HG03097 (cell line): ENCODE measurements around the gene CCNF.

Source experiments
- ATAC-seq: cut with Tn5 transposase; IDR thresholded peaks from one replicate; pipeline ENCODE4 v1.9.1; 2021; ENCODE audit not compliant: unreplicated experiment, low FRiP score

The CCNF gene

DNA sequence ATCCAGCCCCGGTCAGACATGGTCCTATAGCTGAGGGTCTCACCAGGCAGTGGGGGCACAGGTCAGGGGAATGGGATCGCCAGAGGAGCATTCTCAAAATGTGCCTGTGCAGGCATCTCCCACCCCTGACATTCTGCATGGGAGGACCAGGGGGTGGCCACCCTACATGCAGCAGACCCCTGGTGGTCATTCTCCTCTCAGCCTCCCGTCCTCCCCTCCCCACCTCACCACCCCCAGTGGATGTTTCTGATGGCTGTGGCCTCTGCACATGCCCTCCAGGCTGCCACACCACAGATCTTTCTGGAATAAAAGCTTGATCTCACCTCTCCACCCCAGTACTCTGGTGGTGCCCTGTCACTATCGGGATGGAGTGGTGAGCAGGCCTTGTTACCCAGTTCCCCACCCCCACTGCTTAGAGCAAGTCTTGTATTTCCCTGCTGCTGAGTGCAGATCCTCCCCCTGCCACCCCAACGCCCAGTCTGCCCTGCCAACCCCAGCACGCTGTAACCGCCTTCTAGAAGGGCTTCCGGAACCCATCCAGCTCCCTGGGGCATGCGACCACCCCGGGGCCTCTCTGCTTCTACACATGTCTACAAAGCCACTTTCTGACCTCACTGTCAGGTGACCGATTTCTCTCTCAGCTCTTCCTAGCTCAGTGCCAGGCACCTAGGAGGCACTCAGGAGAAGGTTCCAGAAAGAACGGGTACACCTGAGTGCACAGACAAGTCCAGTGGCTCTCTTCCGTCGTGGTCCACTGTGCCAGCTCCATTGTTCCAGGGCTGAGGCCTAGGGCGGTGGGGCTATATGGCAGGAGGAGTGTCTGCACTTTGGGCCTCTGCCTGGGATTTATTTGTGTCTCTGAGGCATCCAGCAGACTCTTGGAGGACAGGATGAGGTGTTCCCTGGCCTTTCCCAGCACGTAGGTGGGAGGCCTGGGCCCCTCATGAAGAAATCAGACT is 55.0 kb downstream of the CCNF start:
- ATAC-seq = no peak

DNA sequence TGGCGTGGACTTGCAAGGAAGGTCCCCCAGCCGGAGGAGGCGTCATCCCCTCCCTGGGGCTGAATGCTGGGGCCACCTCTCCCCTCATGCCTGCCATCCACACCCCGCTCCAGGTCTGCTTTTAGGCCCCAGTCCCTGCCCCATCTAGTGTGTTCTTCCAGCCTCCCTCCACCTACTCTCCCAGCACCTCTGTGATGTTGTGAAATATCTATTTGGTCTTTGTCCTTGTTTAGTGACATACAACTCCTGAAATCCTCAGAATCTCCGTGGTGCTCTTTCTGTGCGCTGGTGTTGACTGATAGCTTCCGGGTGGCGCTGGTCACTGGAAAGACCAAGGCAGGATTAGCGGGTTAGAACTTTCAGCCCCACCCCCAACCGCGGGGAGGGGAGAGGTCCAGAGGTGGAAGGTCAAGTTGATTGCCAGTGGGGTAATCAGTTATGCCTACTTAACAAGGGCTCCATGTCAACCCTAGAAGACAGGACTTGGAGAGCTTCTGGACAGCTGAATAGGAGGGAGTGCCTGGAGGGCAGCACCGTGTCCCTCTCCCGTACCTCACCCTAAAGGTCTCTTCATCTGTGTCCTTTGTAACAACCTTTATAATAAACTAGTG is 55.8 kb downstream of the CCNF start:
- ATAC-seq = no peak

DNA sequence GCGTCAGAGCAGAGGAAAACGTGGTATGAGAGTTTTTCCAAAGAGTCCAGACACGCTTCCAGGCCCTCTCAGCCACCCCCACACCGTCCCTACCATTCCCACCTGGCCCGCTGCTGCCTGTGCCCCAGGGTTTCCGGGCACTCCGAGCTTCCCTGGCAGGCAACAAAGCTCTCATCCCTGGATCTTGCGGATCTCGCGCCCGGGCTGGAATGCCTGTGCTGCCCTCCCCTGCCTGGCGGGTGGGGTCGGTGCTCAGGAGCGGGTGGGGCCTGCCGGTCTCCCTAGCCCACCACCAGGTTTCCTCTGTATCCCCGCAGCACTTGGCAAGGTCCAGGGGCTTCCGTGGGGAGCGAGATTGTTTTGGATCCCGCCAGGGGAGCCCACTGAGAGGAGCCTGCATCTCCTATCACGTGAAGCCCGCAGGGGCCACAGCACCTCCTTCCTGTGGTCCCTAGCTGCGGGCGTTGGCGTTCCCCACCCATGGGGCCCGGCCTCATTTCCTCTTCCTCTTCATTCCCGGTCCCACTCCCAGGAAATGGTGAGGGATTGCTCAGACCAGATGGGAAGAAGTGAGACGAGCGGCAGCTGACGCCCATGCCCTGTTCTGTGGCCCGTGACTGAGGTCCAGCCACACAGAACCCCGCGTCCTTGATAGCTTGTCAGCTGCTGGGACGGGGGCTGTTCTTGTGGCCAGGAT is 56.7 kb downstream of the CCNF start:
- ATAC-seq = no peak

DNA sequence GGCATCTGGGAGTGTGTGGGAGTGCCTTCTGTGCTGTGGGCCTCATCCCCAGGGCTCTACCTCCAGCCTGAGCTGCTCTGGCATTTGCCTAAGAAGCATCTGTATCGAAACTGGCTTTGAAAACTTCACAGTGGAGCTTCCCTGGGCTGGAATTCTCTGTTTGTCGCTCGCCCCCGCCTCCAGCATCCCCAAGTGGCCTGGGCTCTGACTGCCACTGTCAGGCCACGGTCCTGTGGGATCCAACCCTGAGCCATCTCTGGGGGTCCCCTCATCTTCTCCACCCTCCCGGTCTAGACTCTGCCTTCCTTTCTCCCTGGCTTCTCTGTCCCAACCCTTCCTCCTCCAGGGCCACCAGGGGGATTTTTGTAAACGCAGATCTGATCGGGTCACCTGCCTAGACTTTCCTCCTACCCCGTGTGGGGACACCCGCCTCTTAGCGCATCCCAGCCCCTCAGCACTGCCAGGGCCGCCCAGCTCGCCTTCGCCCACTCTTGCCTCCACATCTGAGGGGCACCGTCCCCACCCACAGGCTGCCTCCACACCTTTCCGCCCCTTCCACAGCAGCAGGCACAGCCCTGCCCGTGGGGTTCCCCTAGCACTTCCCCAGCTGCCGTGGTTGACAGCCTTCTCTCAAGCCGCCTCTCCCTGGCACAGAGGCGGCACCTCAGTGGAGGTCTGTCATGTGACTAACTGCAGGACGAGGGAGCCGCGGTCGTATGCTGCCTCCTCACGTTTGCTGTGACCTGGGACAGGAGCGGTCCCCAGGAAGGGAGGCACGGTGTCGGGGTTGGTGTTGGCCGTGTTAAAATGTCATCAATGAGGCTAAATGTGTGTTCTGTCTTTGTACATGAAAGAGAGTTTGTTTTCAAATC is 57.6 kb downstream of the CCNF start:
- ATAC-seq = peak; percentile 66

DNA sequence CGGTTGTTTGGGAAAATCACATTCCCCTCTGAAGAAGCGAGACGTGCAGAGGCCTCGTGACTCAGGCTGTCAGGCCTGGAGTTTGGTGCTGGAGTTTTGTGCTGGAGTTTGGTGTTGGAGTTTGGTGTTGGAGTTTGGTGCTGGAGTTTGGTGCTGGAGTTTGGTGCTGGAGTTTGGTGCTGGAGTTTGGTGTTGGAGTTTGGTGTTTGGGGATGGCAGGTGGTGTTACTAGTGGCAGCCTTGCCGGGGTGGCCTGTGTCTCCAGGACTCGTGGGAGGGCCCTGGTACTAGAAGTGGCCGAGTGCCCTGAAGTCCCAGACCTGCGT is 58.2 kb downstream of the CCNF start:
- ATAC-seq = no peak

DNA sequence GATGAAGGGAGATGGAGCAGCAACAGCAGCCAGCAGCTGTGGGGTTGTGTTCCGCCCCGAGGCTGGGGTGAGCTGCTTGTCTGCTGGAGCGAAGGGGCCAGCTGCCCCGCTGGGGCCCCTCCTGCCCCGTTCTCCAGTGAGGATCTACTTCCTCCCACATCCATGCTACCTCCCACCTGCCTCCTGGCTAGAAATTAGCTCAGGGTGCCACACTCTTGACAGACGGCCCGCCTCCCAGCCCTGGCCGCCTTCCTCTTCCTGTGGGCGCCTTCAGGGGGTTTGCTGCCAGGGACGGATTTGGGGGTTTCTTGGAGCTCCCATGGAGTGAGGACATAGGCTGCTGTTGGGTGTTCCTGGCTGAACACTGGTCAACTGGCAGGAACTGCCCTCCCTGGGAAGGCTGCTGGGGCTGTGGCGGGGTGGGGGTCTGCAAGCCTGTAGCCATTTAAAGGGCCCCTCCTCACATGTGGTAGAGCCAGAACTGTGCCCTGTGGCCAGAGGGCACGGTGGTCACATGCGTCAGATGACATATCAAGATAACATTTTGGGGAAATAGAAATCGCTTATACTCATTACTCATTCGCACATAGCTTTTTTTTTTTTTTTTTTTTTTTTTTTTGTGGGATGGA is 58.8 kb downstream of the CCNF start:
- no peak for ATAC-seq

DNA sequence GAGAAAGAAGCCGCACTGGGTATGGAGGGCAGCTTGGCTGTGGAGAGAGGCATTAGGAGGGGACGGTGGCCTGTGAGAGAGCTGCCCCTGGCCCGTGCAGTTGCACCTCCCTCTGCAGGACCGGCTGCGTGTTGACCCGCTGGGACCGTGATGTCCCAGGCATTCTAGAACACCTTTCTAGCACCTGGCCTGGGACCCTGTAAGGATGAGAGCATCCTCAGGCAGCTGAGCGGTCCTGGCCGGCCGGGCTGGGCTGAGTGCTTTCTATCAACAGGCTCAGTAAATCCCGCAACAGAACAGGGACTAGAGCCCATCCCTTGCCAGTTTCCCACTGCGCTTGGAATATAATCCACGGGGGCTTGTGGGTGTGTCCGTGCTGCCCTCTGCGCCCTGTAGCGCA is 60.3 kb downstream of the CCNF start:
- no peak for ATAC-seq

DNA sequence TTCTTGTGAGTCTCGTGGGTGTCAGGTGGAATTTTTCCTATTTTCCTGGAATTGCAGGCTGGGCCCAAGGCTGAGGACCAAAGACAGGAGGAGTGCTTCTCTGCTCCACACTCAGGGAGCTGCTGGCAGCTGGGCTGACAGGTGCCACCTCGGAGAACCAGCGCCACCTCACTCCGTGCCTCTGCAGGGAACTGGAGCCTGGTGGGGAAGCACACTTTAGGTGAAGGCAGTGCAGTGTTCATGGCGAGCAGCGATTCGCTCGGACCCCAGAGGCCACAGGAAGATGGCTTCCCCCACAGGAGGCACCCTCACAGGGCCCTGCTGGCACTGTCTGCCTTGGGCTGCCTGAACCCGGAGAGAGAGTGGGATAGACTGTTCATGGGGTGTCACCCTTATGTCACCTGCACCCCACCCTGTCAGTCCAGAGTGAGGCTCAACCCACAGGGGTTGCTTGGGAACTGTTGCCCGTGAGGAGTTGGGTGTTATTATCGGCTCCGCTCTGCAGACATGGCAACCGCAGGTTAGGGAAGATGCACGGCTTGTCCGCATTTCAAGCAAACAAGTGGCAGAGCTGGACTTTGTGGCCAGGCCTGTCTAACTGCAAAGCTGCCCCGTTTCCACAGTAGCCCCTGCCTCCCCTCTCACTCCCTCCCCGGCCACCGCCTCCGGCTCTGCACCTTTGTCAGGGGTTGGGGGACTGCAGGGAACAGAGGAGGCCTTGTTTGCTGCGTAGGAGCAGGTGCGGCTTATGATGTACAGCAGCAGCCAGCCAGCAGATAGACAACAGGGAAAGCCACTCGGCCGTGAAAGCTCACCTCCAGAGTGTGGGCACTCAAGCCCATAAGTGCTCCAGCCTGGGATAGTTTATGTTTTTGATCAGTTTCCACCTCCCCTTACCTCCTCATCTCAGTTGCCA is 61.2 kb downstream of the CCNF start:
- no peak for ATAC-seq

DNA sequence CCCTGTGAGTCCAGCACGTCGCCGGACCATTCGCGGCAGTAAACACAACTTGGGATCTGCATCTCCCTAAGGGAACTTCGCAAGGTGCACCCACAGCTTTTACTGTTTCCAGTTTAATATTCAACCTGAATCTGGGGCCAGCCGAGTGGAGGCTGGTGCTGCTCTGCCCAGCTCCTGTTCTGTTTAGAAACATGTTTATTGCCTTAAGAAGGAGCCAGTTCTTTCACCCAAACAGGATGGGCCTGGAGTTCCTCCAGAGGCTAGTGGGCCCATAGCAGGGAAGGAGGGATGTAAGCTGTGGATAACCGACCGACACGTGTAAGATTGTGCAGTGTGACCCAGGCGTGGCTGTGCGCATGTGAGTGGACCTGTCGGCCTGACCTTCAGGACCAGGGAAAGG is 63.0 kb downstream of the CCNF start:
- no peak for ATAC-seq

DNA sequence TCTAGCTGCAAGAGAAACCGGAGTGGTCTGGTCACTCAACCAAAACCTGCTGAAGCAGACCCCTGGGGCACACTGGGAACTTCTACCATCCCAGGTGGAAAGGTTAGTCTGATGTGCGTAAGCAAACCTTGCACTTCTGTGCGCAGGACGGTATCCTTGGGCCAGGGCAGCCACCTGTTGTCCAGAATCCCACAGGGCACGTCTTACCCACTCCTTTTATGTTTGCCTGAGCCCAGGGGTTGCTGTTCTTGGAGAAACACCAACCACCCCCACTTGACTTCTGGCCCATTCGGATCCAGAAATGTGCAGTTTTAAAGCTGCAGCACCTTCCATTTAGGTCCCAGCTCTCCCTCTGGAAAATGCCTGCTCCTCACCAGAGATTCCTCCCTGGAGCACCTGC is 64.4 kb downstream of the CCNF start:
- no peak for ATAC-seq

DNA sequence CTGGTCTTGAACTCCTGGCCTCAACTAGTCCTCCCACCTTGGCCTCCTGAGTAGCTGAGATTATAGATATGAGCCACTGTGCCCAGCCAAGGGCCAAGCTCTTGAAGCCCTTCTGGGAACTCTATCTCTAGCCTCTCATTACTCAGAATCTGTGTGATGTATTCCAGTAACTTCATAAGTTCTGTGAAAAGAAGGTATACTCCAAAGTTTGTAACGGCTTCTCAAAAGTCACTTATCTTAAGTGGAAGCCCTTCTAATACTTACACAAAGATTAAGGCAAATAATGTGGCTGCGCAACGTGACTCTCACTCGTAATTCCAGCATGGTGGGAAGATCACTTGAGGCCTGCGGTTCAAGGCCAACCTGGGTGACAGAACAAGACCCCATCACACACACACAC is 65.4 kb downstream of the CCNF start:
- ATAC-seq = no peak

DNA sequence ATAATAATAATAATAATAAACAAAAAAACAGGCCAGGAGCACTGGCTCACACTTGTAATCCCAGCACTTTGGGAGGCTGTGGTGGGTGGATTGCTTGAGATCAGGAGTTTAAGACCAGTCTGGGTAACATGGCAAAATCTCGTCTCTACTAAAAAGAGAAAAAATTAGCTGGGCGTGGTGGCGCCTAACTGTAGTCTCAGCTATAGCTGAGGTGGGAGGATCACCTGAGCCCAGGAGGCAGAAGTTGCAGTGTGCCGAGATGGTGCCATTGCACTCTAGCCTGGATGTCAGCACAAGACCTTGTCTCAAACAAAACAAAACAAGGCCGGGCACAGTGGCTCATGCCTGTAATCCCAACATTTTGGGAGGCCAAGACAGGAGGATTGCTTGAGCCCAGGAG is 65.8 kb downstream of the CCNF start:
- ATAC-seq = no peak

DNA sequence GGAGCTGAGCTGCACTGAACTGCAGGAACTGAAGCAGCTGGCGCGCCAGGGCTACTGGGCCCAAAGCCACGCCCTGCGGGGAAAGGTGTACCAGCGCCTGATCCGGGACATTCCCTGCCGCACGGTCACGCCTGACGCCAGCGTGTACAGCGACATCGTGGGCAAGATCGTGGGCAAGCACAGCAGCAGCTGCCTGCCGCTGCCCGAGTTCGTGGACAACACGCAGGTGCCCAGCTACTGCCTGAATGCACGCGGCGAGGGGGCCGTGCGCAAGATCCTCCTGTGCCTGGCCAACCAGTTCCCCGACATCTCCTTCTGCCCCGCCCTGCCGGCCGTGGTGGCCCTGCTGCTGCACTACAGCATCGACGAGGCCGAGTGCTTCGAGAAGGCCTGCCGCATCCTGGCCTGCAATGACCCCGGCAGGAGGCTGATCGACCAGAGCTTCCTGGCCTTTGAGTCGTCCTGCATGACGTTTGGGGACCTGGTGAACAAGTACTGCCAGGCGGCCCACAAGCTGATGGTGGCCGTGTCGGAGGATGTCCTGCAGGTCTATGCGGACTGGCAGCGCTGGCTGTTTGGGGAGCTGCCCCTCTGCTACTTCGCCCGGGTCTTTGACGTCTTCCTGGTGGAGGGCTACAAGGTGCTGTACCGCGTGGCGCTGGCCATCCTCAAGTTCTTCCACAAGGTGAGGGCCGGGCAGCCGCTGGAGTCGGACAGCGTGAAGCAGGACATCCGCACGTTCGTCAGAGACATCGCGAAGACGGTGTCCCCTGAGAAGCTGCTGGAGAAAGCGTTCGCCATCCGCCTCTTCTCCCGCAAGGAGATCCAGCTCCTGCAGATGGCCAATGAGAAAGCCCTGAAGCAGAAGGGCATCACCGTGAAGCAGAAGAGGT is 67.2 kb downstream of the CCNF start:
- ATAC-seq = no peak

DNA sequence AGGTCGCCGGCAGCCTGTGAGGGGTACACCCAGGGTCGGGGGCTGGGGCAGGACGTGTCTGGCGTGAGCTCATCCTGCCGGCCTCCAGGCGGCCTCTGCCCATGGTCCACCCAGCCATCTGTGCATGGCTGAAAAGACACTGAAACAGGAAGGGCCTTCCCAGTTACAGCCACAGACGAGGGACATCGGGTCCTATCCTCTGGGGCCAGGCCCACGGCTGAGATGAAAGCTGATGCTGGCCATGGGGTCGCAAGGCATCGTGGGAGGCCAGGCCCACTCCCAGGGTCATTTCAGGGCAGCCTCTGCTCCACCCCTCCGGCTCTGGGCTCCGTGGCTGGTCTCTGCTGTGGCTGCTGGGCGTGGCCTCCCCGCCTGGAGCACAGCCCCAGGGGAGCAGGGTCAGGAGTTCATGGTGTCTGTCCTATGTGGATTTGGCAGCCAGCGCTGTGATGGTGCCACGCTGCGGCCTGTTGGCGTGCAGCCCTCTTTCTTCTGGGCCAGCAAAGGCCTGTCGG is 67.9 kb downstream of the CCNF start:
- ATAC-seq = no peak

DNA sequence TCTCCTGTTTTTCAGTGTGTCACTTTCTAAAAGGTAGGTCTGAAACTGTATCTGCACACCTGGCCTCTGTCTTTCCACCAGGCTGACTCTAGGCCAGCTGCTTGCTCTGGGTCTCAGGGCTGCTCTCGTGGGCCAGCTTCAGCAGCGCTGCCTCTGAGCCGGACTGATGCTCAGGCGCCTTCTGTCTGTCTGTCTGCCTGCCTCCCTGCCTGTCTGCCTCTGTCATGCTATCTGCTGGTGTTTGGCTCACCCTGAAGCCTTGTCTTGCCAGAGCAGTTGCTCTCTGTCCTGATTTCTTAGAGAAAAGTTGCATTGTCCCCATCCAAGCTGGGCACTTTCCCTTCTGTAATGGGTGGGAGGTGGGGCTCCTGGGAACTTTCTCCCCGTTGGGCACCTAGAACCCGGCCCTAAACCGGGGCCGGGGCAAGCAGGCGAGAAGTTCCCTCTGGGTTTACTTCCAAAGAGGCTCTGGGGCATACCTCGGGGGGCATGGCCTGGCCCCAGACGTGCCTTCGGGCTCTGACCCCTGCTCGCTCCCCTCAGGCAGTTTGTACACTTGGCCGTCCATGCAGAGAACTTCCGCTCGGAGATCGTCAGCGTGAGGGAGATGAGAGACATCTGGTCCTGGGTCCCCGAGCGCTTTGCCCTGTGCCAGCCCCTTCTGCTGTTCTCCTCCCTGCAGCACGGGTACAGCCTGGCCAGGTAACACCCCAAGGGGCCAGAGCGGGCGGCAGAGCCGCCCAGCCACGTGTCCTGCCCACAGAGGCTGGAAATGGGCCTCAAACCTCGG is 68.6 kb downstream of the CCNF start:
- ATAC-seq = no peak

DNA sequence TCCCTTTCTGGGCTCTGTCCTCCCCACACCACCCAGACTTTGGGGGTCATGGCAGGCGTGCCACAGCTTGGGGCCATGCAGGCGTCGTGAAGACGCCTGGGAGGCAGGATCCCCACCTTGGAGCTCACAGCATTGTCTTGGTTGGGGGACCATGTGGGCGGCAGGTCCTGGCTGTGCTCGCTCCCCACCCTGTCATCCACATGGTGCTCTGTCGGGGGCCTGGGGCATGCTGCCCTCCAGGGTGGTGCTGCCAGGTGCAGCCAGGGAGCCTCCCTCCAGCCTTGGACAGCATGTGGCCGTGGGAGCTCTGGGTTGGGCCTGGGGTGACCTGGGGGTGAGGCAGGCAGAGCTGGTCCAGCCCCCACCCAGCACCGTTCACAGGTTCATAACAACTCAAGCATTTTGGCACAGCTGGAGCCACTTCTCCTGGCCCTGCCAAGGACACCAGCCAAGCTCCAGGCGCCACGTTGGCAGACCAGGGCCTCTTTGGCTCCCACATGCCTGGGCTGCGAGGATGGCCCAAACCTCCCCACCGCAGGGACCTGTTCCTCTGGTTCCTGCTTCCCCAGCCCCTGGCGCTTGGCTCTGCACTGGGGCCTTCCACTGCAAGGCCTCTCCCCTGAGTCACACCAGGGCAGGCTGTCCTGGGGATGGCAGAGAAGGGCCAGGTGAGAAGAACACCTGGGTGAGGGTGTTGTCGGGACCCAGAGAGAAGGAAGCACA is 69.4 kb downstream of the CCNF start:
- no peak for ATAC-seq

DNA sequence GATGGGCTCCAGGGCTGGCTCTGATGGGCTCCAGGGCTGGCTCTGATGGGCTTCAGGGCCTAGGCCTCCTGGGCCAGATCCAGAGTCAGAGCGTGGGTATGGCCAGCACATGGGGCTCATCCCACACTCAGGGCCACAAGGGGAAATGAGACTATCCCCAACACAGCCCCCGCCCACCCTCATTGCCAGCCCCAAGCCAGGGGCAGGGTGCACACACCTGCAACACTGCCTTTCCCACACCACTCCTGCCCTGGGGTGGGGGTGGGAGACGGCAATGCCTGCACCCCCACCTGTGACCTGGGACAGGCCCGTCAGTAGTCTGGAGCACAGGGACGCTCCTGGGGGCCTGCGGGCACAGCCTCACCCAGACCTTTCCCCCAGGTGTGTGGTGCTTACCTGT is 70.2 kb downstream of the CCNF start:
- ATAC-seq = no peak
